M059J (cell line): Measurements from ENCODE around the gene TRIM38. TPM values are rescaled to one million over a fixed set of nuclear protein-coding genes. Genes with fewer than 3 reads are reported as not detected.
A peak's percentile ranks its signal among the peaks of the same experiment; 100 is the strongest.
"Not testable (repeated sequence)": the region's sequence is repeated elsewhere in the genome, so short reads cannot be mapped to it uniquely, and the experiment has no call there.

Source experiments
- DNase-seq: peaks from one replicate; pipeline ENCODE4 v3.0.0-alpha.2; 2012; ENCODE audit warnings: low read depth
- total RNA-seq: library from RNA; depleted of rRNA; stranded (reverse); fragments of >200 nt; shearing (Covaris generic); gene quantifications from 2 replicates; pipeline ENCODE4 v1.2.3, GENCODE V29; 2014; rRNA removed

TRIM38 gene, protein sequence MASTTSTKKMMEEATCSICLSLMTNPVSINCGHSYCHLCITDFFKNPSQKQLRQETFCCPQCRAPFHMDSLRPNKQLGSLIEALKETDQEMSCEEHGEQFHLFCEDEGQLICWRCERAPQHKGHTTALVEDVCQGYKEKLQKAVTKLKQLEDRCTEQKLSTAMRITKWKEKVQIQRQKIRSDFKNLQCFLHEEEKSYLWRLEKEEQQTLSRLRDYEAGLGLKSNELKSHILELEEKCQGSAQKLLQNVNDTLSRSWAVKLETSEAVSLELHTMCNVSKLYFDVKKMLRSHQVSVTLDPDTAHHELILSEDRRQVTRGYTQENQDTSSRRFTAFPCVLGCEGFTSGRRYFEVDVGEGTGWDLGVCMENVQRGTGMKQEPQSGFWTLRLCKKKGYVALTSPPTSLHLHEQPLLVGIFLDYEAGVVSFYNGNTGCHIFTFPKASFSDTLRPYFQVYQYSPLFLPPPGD
- total RNA-seq, result 9.6 and 13.9 TPM in 2 replicates

DNA sequence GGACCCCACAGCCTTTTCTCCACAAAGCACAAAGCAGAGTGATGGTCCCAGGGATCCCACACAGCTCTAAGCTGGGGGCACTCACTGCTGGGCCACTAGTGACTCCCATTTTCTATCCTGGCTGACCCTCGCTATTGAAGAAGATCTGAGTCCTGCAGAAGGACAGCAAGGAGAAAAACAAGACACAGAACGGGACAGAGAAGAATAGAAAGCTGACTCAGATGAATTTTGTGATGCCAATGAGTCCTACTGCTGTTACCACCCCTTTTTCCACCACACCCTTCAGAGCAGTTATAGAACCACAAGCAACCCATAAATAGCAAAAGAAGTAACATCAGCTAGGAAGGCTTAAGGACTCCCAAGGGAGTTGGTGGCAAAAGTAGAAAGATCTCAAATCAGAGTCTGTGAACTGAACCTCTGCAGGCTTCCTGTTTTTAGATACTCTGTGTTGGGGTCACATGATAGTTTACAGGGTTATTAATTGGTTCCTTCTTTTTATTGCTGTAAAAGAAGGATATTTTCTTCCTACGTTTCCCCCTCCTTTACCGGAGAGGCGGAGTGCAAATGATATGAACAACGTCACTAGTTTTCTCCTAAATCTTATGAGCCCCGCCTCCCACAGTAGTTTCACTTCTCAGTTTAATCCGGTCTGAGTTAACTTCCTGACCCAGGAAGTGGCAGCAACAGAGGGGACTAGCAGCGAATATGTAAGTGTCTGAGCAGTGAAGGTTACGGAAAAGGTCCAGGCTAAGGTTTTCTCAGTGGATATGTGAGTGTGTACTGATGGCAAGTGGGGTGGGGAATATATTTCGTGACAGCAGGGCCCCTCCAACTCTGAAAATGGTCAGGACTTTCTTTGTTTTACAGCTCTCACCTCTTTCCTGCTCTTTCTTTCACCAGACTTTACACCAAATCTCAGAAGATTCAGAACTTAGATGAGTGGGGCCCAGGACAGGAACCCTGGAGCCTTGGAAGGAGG is at the start of gene TRIM38:
TSS of gene TRIM38 (plus strand) at position 654 of the 979 bp plus-strand sequence. CDS start 3,721 bp downstream, outside the sequence.
- peak; percentile 97 for DNase-seq

DNA sequence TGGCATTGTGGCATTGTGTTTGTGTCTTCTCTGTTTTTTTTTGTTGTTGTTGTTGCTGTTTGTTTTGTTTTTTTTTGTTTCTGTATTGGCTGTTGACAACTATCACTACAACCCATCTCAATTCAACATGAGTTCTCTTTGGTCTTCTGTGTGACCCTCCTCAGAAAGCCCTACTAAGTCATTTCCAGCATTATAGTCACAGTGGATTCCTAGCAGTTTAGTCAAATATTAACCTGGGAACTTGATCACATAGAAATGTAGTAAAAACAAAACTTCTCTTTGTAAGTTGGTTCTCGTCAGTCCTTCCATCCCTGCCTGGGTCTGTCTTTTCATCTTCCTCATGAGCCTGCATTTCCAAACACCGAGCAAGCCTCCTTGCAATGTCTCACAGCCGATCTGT is 48.9 kb upstream of the TRIM38 start:
- DNase-seq, result no peak

DNA sequence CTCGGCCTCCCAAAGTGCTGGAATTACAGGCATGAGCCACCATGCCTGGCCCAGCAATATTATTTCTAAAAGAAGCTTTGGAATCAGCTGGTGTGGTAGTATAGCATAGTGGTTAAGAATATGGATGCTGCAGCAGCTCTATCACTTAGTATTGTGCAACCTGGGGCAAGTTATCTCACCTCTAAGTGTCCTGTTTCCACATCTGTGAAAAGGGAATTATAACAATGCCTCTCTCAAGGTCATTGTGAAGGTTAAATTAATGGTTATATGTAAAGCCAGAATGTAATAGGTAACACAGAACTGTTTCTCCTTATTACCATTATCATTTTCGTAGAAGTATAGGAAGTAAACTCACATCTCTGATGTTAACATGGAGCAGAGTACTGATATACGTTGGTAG is 46.3 kb upstream of the TRIM38 start:
- no peak for DNase-seq

- DNase-seq, result no peak
Measured at GRCh38 chr6:25916789-25917490, 45.7 kb upstream of the TRIM38 start.

GRCh38 chr6:25918083-25918683 is 44.4 kb upstream of the TRIM38 start:
- DNase-seq, result no peak

DNA sequence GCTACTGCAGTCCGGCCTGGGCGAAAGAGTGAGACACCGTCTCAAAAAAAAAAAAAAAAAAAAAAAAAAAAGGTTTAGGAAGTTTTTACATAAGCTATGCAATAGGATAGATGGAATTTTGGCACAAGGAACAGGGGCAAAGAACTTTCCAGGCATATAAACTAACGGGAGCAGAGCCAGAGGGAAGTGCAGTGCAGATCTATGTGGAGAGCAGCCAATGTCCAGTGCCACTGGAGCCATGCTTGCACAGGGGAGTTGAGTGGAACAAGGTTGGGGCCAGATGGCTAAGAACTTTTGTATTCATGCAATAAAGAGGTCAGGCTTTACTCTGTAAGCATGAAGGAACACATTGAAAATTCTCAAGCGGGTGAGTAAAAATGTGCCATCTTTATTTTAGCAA is 42.9 kb upstream of the TRIM38 start:
- no peak for DNase-seq

DNA sequence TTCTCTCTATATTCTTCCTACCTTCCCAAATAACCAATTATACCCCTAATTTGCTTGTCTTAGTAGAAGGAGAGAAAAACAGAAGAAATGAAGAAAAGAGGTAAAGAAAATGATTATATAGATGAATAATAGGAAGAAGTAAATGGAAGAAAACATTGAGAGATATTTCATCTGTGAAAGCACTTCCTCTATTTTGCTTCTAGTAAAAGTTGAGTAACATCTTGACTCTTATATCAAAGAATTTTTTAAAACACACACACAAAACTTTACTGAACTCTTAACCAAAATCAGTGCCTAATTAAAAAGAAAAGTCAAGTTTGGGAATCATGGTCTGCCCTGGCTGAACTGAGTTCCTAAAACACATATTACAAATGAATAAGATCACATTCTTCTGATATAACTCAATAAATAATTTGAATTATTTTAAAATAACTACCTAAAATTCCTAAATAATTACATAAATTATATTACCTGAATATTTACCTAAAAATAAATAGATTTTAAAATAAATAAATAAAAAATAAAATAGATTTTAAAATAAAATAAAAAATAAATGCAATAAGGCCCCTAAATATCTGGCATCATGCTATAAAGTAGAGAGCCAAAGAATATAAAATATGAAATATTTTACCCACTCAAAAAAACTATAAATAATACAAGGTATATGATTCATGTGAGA is 40.9 kb upstream of the TRIM38 start:
- no peak for DNase-seq

GRCh38 chr6:25922301-25922700 is 40.3 kb upstream of the TRIM38 start:
- no peak for DNase-seq

GRCh38 chr6:25925876-25926275 is 36.7 kb upstream of the TRIM38 start:
- no peak for DNase-seq

GRCh38 chr6:25927178-25927577 is 35.4 kb upstream of the TRIM38 start:
- no peak for DNase-seq

GRCh38 chr6:25927756-25928216 is 34.8 kb upstream of the TRIM38 start:
- no peak for DNase-seq

DNA sequence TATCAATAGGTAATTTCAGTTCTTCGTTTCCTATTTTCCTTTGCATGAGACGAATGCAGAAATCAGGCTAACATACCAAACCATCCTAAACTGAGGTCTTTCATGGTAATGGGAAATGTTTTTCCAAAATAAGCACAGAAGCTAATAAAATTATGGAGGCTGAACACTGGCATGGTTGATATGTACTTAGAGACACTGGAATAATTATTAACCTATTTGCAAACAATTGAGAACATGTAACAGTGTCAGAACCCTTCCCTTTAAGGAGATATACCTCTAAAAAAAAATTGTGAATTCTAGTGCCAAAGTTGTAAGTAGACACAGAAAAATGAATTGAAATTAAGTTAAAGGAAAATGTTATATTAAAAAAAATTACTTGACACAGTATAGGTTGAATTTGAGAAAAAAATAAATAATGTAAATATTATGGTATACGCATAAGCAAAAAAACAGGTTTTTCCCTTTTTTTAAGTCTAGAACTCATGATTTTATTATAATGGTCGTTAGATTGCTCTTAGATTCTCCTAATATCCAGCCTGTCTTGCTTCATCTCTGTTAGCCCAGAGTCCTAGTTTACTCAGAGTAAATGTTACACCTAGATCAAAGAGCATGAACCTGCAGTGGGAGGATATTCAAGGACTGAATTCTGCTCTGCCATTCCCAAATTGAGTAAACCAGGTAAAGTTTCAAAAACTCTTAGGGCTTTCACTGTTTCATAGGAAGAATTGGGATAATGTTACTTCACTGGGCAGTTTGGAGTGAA is 33.9 kb upstream of the TRIM38 start:
- DNase-seq, result no peak

DNA sequence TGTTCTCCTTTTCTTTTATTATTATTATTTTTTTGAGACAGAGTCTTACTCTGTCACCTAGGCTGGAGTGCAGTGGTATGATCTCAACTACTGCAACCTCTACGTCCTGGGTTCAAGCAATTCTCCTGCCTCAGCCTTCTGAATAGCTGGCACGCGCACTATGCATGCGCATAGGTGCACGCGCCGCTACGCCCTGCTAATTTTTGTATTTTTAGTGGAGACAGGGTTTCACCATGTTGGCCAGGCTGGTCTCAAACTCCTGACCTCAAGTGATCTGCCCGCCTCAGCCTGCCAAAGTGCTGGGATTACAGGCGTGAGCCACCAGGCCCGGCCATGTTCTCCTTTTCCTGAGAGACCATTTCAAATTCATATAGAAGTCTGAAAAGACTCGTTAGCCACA is 32.8 kb upstream of the TRIM38 start:
- not testable (repeated sequence) for DNase-seq

DNA sequence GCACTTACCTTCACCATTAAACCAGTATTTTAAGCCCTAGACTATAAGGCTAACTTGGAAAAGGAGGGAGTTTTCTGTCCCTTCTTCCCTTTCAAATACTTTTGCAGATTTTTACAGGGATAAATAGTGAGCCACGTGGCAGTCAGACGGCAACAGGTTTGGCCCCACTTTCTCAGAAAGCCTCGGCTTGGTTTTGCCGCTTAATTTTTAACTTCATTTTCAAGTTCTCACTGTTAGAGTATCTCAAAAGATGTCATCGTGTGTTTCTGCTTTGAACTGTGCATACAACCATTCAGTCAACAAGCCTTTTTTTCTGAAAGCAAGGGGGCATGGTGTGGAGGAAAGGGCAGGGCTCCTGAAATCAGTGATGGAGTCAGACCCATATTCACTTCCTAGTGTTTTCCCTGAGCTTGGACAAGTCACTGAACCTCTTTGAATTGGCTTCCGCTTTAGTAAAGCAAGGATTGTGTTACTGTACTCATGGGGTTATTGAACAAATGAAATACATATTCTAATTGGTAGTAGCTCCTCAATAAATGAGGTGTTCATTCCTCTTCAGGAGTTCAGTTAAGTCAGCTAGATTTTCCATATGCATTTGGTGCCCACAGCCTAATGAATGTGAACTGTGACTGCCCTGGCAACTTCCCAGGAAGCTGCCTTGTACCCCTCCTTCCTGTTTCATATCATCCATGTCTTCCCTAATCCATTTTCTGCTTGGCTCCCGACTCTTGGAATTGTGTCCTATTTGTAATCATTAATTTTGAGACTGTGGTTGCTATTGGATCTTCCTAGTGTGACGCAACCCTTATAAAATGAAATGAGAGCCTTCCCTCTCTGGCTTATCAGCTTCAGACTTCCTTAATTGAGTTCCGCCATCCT is 31.8 kb upstream of the TRIM38 start, which contains the start of gene SLC17A2:
TSS of gene SLC17A2 (minus strand) at position 160 of the 879 bp plus-strand sequence. CDS start 4,895 bp downstream, outside the sequence.
- DNase-seq, result no peak

DNA sequence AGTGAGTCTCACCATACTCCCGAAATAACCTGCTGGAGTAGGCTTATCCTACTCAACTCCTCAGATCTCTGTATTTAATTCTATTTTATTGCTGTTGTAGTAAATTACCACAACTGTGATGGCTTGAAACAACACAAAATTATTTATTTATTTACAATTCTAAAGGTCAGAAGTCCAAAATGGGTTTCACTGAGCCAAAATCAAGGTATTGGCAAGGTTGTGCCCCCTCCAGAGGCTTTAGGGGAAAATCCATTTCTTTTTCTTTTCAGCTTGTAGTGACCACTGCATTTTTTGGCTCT is 31.2 kb upstream of the TRIM38 start:
- no peak for DNase-seq

- no peak for DNase-seq
Measured at GRCh38 chr6:25934156-25934555, 28.4 kb upstream of the TRIM38 start.

DNA sequence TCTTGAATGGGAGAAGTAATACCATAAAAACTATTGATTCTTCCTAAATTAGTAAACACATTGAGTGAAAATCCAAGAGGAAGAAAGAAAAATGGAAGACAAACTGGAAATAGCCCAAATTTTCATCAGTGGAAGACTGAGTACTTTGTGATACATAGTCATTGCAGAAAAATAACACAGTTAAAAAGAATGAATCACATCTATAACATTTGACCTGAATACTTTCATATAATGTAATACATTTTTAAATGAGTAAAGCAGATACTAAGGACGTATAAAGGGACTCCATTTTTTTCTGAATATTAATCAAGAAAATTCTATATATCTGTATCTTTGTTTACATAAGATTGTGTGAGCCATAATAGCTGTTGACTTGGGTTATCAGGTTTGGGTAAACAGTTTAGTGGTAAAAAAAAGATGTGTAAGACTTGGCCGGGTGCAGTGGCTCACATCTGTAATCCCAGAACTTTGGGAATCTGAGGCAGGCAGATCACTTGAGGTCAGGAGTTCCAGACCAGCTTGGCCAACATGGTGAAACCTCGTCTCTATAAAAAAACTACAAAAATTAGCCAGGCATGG is 27.8 kb upstream of the TRIM38 start:
- DNase-seq, result no peak

DNA sequence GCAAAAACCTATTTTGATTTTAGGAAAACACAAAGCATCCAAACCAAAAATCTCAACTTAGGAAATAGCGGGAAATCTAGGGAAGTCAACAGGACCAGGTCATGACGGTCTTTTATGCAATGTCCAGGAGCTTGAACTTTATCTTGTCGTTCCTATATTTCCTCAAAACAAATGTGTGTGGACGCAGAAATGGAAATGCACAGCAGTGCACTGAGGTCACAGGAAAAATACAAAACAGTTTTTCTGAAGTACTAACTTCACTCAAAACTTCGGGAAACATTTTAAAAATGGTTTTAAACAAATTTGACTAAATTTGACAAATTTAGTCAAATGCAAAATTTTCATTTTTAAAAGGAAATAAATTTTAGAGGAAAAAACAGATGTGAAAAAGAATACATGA is 26.6 kb upstream of the TRIM38 start:
- DNase-seq, result no peak

DNA sequence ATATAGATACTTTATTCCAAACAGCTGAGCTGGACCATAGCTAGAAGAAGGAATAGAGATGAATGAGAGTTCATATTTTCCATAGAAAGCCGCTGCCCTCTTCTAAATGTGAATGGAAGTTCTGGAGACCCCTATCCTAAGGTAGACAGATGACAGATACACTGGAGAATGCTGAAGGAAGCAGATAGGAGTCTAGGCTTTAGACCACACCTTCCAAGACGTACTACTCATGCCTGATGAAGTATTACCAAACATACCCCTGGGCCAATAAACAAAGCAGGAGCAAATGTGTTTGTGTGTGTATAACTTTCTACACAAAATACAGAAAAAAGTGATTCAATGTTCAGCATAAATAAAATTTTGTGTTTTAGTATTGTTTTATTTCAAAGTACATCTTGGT is 23.0 kb upstream of the TRIM38 start:
- no peak for DNase-seq
